Activated T-cell treated with anti-CD3 and anti-CD28 coated beads, Interleukin-2, amount 50 U/mL, for 24 hours (primary cell): ENCODE measurements around the gene PCOLCE2.

Source experiments
- DNase-seq: peaks from one replicate; pipeline ENCODE4 v3.0.0-alpha.2; 2020
- H3K27ac Mint-ChIP-seq: 2 replicates; pipeline ENCODE4 v1.8.0; 2020; ENCODE audit warnings: mild to moderate bottlenecking, mixed read lengths
- H3K27me3 Mint-ChIP-seq: 2 replicates; pipeline ENCODE4 v1.8.0; 2020; ENCODE audit warnings: mixed read lengths
- H3K36me3 Mint-ChIP-seq: 2 replicates; pipeline ENCODE4 v1.8.0; 2020; ENCODE audit warnings: low read depth, mixed read lengths
- H3K4me1 Mint-ChIP-seq: 2 replicates; pipeline ENCODE4 v1.8.0; 2020; ENCODE audit warnings: low read depth, mixed read lengths
- H3K4me3 Mint-ChIP-seq: 2 replicates; pipeline ENCODE4 v1.8.0; 2020; ENCODE audit warnings: mild to moderate bottlenecking, moderate library complexity, mixed read lengths
- H3K9me3 Mint-ChIP-seq: 2 replicates; pipeline ENCODE4 v1.8.0; 2020; ENCODE audit warnings: mixed read lengths

The PCOLCE2 gene

GRCh38 chr3:142819179-142819578 lies 69.7 kb downstream of the PCOLCE2 start:
- no peak overlapping the region for H3K27ac Mint-ChIP-seq
- no peaks in the 10 kb centered on the region for H3K36me3 Mint-ChIP-seq
- no peaks in the 10 kb centered on the region for H3K9me3 Mint-ChIP-seq
- peaks cover 23% of the 10 kb centered on the region for H3K27me3 Mint-ChIP-seq
- H3K4me1 Mint-ChIP-seq = no peaks in the 10 kb centered on the region
- no peak overlapping the region for H3K4me3 Mint-ChIP-seq
- DNase-seq = no peak

GRCh38 chr3:142818651-142819050 lies 70.2 kb downstream of the PCOLCE2 start:
- Mint-ChIP-seq H3K36me3 (no peaks in the 10 kb centered on the region), H3K4me1 (no peaks in the 10 kb centered on the region), H3K27me3 (peaks cover 23% of the 10 kb centered on the region), H3K4me3 (no peak overlapping the region), H3K9me3 (no peaks in the 10 kb centered on the region), H3K27ac (no peak overlapping the region)
- no peak for DNase-seq

GRCh38 chr3:142817897-142818296 lies 71.0 kb downstream of the PCOLCE2 start:
- Mint-ChIP-seq H3K4me3 (no peak overlapping the region), H3K36me3 (no peaks in the 10 kb centered on the region), H3K9me3 (no peaks in the 10 kb centered on the region), H3K27ac (no peak overlapping the region), H3K4me1 (no peaks in the 10 kb centered on the region), H3K27me3 (peaks cover 25% of the 10 kb centered on the region)
- no peak for DNase-seq

GRCh38 chr3:142817356-142817755 lies 71.5 kb downstream of the PCOLCE2 start:
- no peak for DNase-seq
- no peak overlapping the region for H3K27ac Mint-ChIP-seq

GRCh38 chr3:142815803-142816202 lies 73.1 kb downstream of the PCOLCE2 start:
- no peak for DNase-seq
- Mint-ChIP-seq H3K4me1 (no peaks in the 10 kb centered on the region), H3K27me3 (peaks cover 27% of the 10 kb centered on the region), H3K9me3 (no peaks in the 10 kb centered on the region), H3K27ac (no peak overlapping the region), H3K4me3 (no peak overlapping the region), H3K36me3 (no peaks in the 10 kb centered on the region)

More at GRCh38 chr3:142817356-142817755, 71.5 kb downstream of the PCOLCE2 start:
- H3K36me3 Mint-ChIP-seq = no peaks in the 10 kb centered on the region
- H3K27me3 Mint-ChIP-seq = peaks cover 22% of the 10 kb centered on the region
- no peaks in the 10 kb centered on the region for H3K9me3 Mint-ChIP-seq
- no peak overlapping the region for H3K4me3 Mint-ChIP-seq
- no peaks in the 10 kb centered on the region for H3K4me1 Mint-ChIP-seq

- H3K9me3 Mint-ChIP-seq = no peaks in the 10 kb centered on the region
These were observed 79.6 kb downstream of the PCOLCE2 start for GRCh38 chr3:142809259-142809658.

GRCh38 chr3:142808103-142808917 lies 80.6 kb downstream of the PCOLCE2 start:
- Mint-ChIP-seq H3K27ac (no peak overlapping the region), H3K36me3 (no peaks in the 10 kb centered on the region), H3K27me3 (peaks cover 6% of the 10 kb centered on the region), H3K9me3 (no peaks in the 10 kb centered on the region), H3K4me3 (no peak overlapping the region), H3K4me1 (peaks cover 7% of the 10 kb centered on the region)
- no peak for DNase-seq

More at GRCh38 chr3:142809259-142809658, 79.6 kb downstream of the PCOLCE2 start:
- DNase-seq = no peak
- Mint-ChIP-seq H3K4me3 (no peak overlapping the region), H3K4me1 (peaks cover 7% of the 10 kb centered on the region), H3K36me3 (no peaks in the 10 kb centered on the region), H3K27me3 (peaks cover 8% of the 10 kb centered on the region), H3K27ac (no peak overlapping the region)

DNA sequence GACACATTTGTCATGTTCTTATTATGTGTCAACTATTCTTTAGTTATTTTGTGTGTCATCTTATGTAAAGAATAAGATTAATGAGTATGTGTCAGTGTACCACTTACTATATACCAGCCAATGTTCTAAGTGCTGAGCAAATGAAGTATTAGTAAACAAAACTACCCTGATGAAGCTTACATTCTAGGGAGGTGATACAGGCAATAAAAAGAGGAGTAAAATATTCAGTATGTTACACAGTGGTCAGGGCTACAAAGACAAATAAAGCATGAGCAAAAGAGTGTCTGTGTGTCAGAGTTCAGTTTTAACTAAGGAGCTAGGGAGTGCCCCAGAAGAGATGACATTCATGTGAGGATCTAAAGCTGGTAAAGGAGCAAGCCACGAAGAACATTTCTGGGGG lies 86.0 kb downstream of the PCOLCE2 start:
- H3K27me3 Mint-ChIP-seq = no peaks in the 10 kb centered on the region
- DNase-seq = no peak
- no peak overlapping the region for H3K4me3 Mint-ChIP-seq
- no peak overlapping the region for H3K27ac Mint-ChIP-seq
- no peaks in the 10 kb centered on the region for H3K36me3 Mint-ChIP-seq
- no peaks in the 10 kb centered on the region for H3K9me3 Mint-ChIP-seq
- H3K4me1 Mint-ChIP-seq = no peaks in the 10 kb centered on the region

DNA sequence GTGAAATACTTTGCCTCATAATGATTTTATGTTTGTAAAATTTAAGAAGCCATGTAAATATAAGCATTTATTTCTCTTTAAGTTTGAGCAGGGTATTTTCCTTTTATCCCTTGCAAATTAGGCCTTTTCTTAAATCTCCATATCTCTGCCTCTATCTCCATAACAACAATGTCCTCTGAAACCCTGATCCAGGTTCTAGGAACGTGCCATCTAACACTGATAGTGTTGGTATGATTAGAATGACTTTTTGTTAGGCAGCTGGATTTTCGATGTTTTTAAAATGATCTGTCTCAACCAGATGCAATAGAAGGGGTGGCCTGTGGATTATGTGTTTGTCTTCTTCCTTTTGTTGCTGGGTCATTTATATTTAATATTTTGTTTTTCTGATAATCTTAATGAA lies 87.1 kb downstream of the PCOLCE2 start:
- Mint-ChIP-seq H3K27me3 (no peaks in the 10 kb centered on the region), H3K36me3 (no peaks in the 10 kb centered on the region), H3K27ac (no peak overlapping the region), H3K4me3 (no peak overlapping the region), H3K4me1 (no peaks in the 10 kb centered on the region), H3K9me3 (no peaks in the 10 kb centered on the region)
- DNase-seq = no peak

- no peaks in the 10 kb centered on the region for H3K9me3 Mint-ChIP-seq
- H3K4me3 Mint-ChIP-seq = no peak overlapping the region
- no peak for DNase-seq
- H3K27ac Mint-ChIP-seq = no peak overlapping the region
- no peaks in the 10 kb centered on the region for H3K27me3 Mint-ChIP-seq
- no peaks in the 10 kb centered on the region for H3K4me1 Mint-ChIP-seq
- no peaks in the 10 kb centered on the region for H3K36me3 Mint-ChIP-seq
These were observed 92.1 kb downstream of the PCOLCE2 start for GRCh38 chr3:142796823-142797222.

- Mint-ChIP-seq H3K4me1 (no peaks in the 10 kb centered on the region), H3K4me3 (no peak overlapping the region), H3K36me3 (no peaks in the 10 kb centered on the region), H3K27me3 (no peaks in the 10 kb centered on the region), H3K27ac (no peak overlapping the region), H3K9me3 (no peaks in the 10 kb centered on the region)
- DNase-seq = no peak
These were observed 93.6 kb downstream of the PCOLCE2 start for GRCh38 chr3:142795332-142795731.

DNA sequence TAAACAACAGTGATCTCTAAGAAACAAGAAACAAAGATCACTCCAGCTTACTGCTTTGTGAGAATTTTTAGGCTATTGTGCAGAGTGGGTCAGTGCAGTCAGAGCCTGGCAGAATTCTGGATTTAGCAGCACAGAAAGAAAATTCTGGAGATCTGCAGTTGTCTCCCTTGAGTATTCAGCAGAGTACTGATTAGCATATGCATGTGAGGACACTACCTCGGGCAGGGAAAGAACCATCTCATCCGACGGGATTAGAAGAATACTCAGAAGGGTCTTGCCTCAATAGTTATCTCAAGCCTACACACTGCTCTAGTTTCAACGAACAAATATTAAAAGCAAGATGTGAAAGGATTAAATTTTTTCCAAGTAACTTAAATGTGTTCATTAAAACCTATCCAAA lies 94.4 kb downstream of the PCOLCE2 start:
- no peak for DNase-seq
- Mint-ChIP-seq H3K4me1 (no peaks in the 10 kb centered on the region), H3K4me3 (no peak overlapping the region), H3K27me3 (no peaks in the 10 kb centered on the region), H3K27ac (no peak overlapping the region), H3K36me3 (no peaks in the 10 kb centered on the region), H3K9me3 (no peaks in the 10 kb centered on the region)

DNA sequence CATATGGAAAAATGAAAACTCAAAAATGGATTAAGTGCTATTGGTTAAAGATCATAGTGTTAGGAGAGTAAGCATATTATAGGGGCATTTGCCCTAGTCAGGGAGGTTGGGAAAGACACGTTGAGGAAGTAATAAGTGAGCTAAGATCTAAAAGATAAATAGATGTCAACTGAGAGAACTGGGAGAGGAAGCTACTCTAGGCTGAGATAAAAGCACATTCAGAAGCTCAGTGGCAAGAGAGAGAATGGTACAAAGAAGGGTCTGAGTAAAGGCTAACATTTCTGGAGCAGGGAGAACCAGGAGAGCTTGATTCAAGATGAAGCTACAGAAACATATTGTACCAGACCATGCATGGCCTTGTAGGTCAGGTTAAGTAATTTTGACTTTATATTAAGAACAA lies 101.2 kb downstream of the PCOLCE2 start:
- no peaks in the 10 kb centered on the region for H3K9me3 Mint-ChIP-seq

GRCh38 chr3:142785996-142786395 lies 102.9 kb downstream of the PCOLCE2 start:
- Mint-ChIP-seq H3K4me3 (no peak overlapping the region), H3K4me1 (no peaks in the 10 kb centered on the region), H3K27me3 (no peaks in the 10 kb centered on the region), H3K9me3 (no peaks in the 10 kb centered on the region), H3K27ac (no peak overlapping the region), H3K36me3 (peaks cover 8% of the 10 kb centered on the region)
- no peak for DNase-seq

More for the DNA sequence above, 101.2 kb downstream of the PCOLCE2 start:
- Mint-ChIP-seq H3K4me1 (no peaks in the 10 kb centered on the region), H3K27ac (no peak overlapping the region), H3K27me3 (no peaks in the 10 kb centered on the region), H3K4me3 (no peak overlapping the region), H3K36me3 (peaks cover 4% of the 10 kb centered on the region)
- no peak for DNase-seq

GRCh38 chr3:142784228-142784627 lies 104.7 kb downstream of the PCOLCE2 start:
- Mint-ChIP-seq H3K36me3 (peaks cover 8% of the 10 kb centered on the region), H3K27me3 (no peaks in the 10 kb centered on the region)

More at GRCh38 chr3:142784228-142784627, 104.7 kb downstream of the PCOLCE2 start:
- H3K9me3 Mint-ChIP-seq = no peaks in the 10 kb centered on the region
- no peaks in the 10 kb centered on the region for H3K4me1 Mint-ChIP-seq
- no peak overlapping the region for H3K4me3 Mint-ChIP-seq
- no peak overlapping the region for H3K27ac Mint-ChIP-seq
- DNase-seq = no peak
